GM12891 (cell line): Measurements from ENCODE around the gene EFNB1.

Source experiments
- POLR2A ChIP-seq: IDR thresholded peaks from 2 replicates; pipeline ENCODE4 v1.6.1; 2011; ENCODE audit warnings: low read depth, low read length, control low read depth
- POLR2AphosphoS5 ChIP-seq: IDR thresholded peaks from 2 replicates; pipeline ENCODE4 v1.6.1; 2011; ENCODE audit warnings: low read depth, low read length, control low read depth
- POU2F2 ChIP-seq: IDR thresholded peaks from 2 replicates; pipeline ENCODE4 v1.6.1; 2011; ENCODE audit warnings: low read depth, mild to moderate bottlenecking, control low read depth, low read length, moderate library complexity
- SPI1 ChIP-seq: IDR thresholded peaks from 2 replicates; pipeline ENCODE4 v1.6.1; 2011; ENCODE audit warnings: low read depth, low read length, control low read depth
- TAF1 ChIP-seq: IDR thresholded peaks from 2 replicates; pipeline ENCODE4 v1.6.1; 2011; ENCODE audit warnings: low read depth, low read length, control low read depth

DNA sequence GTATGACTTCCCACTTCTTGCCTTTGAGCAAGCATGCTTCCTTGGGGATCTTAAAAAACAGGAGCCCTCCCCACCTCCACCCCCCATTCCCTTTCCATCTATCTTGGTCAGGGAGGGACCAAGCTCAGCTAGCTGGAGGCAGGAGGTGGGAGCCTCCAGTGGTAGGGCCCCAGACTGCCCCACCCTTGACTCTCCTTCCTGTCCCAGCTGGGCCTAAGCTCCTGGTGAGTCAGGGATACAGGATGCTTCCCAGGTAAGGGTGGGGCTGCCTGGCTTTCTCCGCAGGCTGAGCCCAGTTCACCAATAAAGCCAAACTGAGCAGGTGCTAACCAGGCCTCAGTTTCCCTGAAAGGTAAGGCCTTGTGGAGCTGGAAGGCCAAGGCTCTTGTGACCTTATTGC is 15.2 kb downstream of the EFNB1 start:
- TF ChIP-seq POLR2AphosphoS5 (no peak), POLR2A (no peak), SPI1 (no peak), TAF1 (no peak), POU2F2 (no peak)
